ENCODE data around the gene NOTCH4. TPM values are rescaled to one million over a fixed set of nuclear protein-coding genes. Genes with fewer than 3 reads are reported as not detected.

NOTCH4 gene
- total and polyA plus RNA-seq, 9 of the 15 experiments (the other 6 are each of a cell fraction or from before 2014, with no cell fraction given), result 0.24 to 4.3 (median 1.7) TPM

DNA sequence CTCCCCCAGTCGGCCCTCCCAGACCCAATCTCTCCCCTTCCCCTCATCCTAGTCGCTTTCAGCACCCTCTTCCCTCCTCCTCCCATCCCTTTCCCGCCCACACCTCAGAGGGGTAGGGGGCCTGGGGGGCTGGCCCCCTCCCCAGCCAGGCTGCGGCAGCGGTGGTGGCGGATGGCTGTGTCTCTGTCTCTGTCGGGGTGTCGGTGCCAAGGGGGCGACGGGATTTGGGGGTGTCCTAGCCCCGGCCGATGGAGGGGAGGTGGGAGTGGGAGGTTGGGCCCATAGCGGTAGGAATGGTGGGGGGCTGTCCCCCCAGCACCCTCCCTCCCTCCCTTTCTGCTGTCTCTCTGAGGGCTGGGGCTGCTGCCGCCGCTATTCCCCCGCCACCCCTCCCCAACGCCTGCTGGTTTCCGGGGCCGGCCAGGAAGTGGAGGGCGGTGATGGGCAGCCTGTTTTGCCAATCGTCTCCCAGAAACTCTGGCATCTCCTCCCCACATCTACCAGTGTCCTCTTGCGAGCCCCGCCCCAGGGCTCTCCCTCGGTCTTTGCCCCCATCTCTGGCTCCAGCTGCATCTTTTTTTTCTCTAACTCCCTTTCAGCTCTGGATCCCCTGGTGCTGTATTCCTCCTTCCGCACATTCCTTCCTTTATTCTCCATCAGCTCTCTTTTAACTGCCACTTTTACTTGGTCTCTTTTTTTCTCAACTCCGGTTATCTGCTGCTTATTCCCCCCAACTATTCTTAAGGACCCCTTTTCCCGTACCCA is 48.0 kb downstream of the NOTCH4 start, which contains the start of gene AGPAT1:
Gene AGPAT1, minus strand, starts transcription at position 374 of the 765 bp plus-strand sequence. CDS start 4,588 bp downstream, outside the sequence.
- no peaks in the 10 kb centered on the region for H4K20me1 ChIP-seq (replicated peaks; ENCODE audit: control insufficient read depth, insufficient read depth, low read length)
- ATAC-seq (peak; percentile 83), DNase-seq (ENCODE audit: extremely low read depth in 1 of 4, low spot score in 3 of 4) (peak; percentile 88 to 99 (median 94)), FAIRE-seq (peak; percentile 74)
- WGBS (ENCODE audit: insufficient coverage, low coverage, missing lambda C conversion rate), result 1% methylated on average over 20 of the region's 27 CpGs
- H3K36me3 ChIP-seq (ENCODE audit: control insufficient read depth, insufficient read depth, low read length), result peaks cover 35% of the 10 kb centered on the region; the same call in 2 of the 3 replicates
- peaks cover 20 to 48% of the 10 kb centered on the region in 2 experiments for H3K4me1 ChIP-seq (replicated peaks in 1 of 2; ENCODE audit: control insufficient read depth in 2 of 2, insufficient read depth in 2 of 2, low read length in 2 of 2)
- H3K9me3 ChIP-seq (replicated peaks; ENCODE audit: control insufficient read depth, insufficient read depth, low read depth, low read length), result no peaks in the 10 kb centered on the region
- H3K9me1 ChIP-seq (ENCODE audit: control insufficient read depth, insufficient read depth, low read length), result peaks cover under 1% of the 10 kb centered on the region
- intact Hi-C loops (cut with micrococcal nuclease) (loop anchor here (1.0 to 10.0 kb wide), 4 partner anchors 19 to 511 kb away; partner anchors contain the start of genes C6orf47, CSNK2B, FKBPL and GPANK1), in situ Hi-C loops (cut with MboI) (no loop called here)
- peak within 1 kb of the TSS; percentile 94 for H3K27ac ChIP-seq (ENCODE audit: extremely low read depth, low read depth, low read length)
- BruUV-seq (replicated peaks), result no TSS peak
- peak within 1 kb of the TSS; percentile 92 for H2AFZ ChIP-seq (ENCODE audit: low read depth, low read length)
- H3K79me2 ChIP-seq (ENCODE audit: control insufficient read depth, insufficient read depth, low read length), result peaks cover 67% of the 10 kb centered on the region
- peak within 1 kb of the TSS; percentile 86 to 95 for H3K9ac ChIP-seq (ENCODE audit: insufficient read depth in 1 of 2, low read depth in 2 of 2, low read length in 2 of 2)
- H3K4me2 ChIP-seq (ENCODE audit: insufficient read depth, low read length), result peak within 1 kb of the TSS; percentile 100
- H3K4me3 ChIP-seq, result peak within 1 kb of the TSS; percentile 88
- H3K27me3 ChIP-seq (ENCODE audit: control insufficient read depth in 2 of 2, insufficient read depth in 2 of 2, low read length in 2 of 2), result no peaks in the 10 kb centered on the region
- POLR2A ChIA-PET, result interaction anchor here (1.0 to 4.5 kb wide), 6 partner anchors 8 to 46 kb away, joined by 3 to 30 read pairs (median 8); partner anchors contain the start of genes EGFL8, FKBPL and PBX2
- CTCF ChIA-PET (ENCODE audit: low intra/inter-chr PET ratio), result interaction anchor here (0.9 kb wide), 1 partner anchor 19 kb away, joined by 3 read pairs; no protein-coding TSS in a partner anchor
- TF ChIP-seq ZNF354B (CRISPR knock-in tag; IDR thresholded peaks at IDR 0.05) (no peak), SNRNP70 (optimal IDR thresholded peaks at IDR 0.05; ENCODE audit: low read depth, low read length) (no peak)
- TF ChIP-seq, protein P1, sequence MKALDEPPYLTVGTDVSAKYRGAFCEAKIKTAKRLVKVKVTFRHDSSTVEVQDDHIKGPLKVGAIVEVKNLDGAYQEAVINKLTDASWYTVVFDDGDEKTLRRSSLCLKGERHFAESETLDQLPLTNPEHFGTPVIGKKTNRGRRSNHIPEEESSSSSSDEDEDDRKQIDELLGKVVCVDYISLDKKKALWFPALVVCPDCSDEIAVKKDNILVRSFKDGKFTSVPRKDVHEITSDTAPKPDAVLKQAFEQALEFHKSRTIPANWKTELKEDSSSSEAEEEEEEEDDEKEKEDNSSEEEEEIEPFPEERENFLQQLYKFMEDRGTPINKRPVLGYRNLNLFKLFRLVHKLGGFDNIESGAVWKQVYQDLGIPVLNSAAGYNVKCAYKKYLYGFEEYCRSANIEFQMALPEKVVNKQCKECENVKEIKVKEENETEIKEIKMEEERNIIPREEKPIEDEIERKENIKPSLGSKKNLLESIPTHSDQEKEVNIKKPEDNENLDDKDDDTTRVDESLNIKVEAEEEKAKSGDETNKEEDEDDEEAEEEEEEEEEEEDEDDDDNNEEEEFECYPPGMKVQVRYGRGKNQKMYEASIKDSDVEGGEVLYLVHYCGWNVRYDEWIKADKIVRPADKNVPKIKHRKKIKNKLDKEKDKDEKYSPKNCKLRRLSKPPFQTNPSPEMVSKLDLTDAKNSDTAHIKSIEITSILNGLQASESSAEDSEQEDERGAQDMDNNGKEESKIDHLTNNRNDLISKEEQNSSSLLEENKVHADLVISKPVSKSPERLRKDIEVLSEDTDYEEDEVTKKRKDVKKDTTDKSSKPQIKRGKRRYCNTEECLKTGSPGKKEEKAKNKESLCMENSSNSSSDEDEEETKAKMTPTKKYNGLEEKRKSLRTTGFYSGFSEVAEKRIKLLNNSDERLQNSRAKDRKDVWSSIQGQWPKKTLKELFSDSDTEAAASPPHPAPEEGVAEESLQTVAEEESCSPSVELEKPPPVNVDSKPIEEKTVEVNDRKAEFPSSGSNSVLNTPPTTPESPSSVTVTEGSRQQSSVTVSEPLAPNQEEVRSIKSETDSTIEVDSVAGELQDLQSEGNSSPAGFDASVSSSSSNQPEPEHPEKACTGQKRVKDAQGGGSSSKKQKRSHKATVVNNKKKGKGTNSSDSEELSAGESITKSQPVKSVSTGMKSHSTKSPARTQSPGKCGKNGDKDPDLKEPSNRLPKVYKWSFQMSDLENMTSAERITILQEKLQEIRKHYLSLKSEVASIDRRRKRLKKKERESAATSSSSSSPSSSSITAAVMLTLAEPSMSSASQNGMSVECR (CRISPR knock-in tag; IDR thresholded peaks at IDR 0.05), result no peak
- TF ChIP-seq, protein P2, sequence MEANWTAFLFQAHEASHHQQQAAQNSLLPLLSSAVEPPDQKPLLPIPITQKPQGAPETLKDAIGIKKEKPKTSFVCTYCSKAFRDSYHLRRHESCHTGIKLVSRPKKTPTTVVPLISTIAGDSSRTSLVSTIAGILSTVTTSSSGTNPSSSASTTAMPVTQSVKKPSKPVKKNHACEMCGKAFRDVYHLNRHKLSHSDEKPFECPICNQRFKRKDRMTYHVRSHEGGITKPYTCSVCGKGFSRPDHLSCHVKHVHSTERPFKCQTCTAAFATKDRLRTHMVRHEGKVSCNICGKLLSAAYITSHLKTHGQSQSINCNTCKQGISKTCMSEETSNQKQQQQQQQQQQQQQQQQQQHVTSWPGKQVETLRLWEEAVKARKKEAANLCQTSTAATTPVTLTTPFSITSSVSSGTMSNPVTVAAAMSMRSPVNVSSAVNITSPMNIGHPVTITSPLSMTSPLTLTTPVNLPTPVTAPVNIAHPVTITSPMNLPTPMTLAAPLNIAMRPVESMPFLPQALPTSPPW (CRISPR knock-in tag; IDR thresholded peaks at IDR 0.05), result peak; percentile 100
- TF ChIP-seq, protein P3, sequence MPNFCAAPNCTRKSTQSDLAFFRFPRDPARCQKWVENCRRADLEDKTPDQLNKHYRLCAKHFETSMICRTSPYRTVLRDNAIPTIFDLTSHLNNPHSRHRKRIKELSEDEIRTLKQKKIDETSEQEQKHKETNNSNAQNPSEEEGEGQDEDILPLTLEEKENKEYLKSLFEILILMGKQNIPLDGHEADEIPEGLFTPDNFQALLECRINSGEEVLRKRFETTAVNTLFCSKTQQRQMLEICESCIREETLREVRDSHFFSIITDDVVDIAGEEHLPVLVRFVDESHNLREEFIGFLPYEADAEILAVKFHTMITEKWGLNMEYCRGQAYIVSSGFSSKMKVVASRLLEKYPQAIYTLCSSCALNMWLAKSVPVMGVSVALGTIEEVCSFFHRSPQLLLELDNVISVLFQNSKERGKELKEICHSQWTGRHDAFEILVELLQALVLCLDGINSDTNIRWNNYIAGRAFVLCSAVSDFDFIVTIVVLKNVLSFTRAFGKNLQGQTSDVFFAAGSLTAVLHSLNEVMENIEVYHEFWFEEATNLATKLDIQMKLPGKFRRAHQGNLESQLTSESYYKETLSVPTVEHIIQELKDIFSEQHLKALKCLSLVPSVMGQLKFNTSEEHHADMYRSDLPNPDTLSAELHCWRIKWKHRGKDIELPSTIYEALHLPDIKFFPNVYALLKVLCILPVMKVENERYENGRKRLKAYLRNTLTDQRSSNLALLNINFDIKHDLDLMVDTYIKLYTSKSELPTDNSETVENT (CRISPR knock-in tag; IDR thresholded peaks at IDR 0.05), result 0 out of 2 replicates have a peak, but pooled peaks have one; percentile 50
- TF ChIP-seq, protein P4, sequence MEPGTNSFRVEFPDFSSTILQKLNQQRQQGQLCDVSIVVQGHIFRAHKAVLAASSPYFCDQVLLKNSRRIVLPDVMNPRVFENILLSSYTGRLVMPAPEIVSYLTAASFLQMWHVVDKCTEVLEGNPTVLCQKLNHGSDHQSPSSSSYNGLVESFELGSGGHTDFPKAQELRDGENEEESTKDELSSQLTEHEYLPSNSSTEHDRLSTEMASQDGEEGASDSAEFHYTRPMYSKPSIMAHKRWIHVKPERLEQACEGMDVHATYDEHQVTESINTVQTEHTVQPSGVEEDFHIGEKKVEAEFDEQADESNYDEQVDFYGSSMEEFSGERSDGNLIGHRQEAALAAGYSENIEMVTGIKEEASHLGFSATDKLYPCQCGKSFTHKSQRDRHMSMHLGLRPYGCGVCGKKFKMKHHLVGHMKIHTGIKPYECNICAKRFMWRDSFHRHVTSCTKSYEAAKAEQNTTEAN (CRISPR knock-in tag; IDR thresholded peaks at IDR 0.05), result no peak
- TF ChIP-seq, protein P5, sequence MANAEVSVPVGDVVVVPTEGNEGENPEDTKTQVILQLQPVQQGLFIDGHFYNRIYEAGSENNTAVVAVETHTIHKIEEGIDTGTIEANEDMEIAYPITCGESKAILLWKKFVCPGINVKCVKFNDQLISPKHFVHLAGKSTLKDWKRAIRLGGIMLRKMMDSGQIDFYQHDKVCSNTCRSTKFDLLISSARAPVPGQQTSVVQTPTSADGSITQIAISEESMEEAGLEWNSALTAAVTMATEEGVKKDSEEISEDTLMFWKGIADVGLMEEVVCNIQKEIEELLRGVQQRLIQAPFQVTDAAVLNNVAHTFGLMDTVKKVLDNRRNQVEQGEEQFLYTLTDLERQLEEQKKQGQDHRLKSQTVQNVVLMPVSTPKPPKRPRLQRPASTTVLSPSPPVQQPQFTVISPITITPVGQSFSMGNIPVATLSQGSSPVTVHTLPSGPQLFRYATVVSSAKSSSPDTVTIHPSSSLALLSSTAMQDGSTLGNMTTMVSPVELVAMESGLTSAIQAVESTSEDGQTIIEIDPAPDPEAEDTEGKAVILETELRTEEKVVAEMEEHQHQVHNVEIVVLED (CRISPR knock-in tag; IDR thresholded peaks at IDR 0.05), result 0 out of 2 replicates have a peak, but pooled peaks have one; percentile 12

All from K562 (cell line).